DMS114 treated with DMSO at 0.1 percent for 48 hours (cell line): ENCODE results near the gene PLEKHF1.

Experiments used
- DNase-seq: peaks from one replicate; lab custom pipeline; 2025; ENCODE audit not compliant: unreplicated experiment; lab: John Stamatoyannopoulos, UW

PLEKHF1 gene

DNA sequence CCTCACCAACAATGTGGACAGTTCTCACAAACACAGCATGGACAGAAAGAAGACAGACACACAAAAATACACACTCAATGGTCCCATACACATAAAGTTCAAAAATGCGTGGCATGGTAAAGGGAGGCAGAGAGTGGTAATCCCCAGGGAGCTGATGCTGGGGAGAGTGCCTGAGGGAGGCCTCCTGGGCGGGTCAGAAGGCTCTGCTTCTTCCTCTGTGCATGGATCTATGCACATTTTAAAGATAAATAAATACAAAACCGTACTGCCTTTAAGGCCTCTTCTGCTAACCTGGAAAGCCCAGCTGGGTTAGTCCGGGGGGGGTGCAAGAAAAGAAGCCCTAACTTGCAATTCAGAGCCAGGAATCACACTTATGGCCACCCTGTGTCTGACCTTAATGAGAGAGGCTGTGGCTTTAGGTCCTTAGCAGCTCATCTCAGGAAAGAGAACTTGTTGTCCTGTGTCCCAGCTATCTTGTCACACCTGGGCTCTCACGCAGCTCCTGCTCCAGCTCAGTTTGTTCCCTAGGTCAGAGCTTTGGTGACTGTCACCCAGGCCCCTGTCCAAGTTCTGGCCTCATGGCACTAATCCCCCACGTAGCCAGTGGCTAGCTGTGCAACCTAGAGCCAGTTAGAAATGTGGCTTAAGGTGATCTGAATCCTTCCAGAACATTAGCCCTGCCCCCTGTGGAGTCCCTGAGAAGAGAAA lies 30.7 kb upstream of the PLEKHF1 start:
- DNase-seq: no peak

GRCh38 chr19:29635963-29636362 lies 29.3 kb upstream of the PLEKHF1 start:
- no peak for DNase-seq

- DNase-seq: no peak
Measured at GRCh38 chr19:29636553-29637360, 28.5 kb upstream of the PLEKHF1 start.

DNA sequence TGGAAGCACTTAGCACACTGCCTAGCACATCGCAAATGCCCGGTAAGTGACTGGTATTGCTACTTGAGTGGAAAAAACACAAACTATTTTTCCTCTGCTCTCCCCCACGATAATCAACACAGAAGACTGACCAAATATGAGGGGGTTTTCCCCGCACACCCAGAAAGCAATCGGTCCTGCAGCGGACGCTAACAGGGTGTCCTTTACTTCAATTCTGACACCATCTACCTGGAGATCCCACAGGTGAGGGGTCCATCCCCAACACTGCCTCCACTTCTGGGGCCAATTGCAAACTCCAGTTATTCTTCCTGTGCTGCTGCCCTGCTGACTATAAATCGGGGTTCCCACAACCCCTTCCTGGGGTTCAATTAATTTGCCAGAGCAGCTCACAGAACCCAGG lies 26.2 kb upstream of the PLEKHF1 start:
- no peak for DNase-seq

DNA sequence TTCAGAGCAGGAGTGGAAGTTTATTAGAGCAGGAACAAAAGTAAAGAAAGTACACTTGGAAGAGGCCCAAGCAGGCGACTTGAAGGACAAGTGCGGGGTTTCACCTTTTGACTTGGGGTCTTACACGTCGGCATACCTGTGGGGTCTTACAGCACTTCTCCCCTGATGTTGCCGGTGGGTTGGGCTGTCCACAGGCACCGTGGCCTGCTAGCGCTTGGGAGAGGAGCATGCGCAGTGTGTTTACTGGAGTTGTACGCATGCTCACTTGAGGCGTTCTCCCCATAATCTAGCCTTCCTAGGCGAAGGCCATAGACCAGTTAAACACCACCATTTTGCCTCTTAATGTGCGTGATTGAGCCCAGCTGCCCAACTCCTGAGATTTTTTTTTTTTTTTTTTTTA lies 25.0 kb upstream of the PLEKHF1 start:
- no peak for DNase-seq

- DNase-seq: no peak
Measured at GRCh38 chr19:29641597-29641996, 23.7 kb upstream of the PLEKHF1 start.

GRCh38 chr19:29643361-29643935 lies 21.8 kb upstream of the PLEKHF1 start:
- DNase-seq: no peak

DNA sequence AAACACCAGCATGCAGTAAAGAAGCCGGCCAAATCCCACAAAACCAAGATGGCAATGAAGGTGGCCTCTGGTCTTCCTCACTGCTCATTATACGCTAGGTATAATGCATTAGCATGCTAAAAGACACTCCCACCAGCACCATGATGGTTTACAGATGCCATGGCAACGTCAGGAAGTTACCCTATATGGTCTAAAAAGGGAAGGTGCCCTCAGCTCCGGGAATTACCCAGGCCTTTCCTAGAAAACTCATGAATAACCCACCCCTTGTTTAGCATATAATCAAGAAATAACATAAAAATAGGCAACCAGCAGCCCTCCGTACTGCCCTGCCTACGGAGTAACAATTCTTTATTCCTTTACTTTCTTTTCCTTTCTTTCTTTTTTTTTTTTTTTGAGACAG lies 21.1 kb upstream of the PLEKHF1 start:
- no peak for DNase-seq

- no peak for DNase-seq
Measured at GRCh38 chr19:29645491-29645867, 19.8 kb upstream of the PLEKHF1 start.

- no peak for DNase-seq
Measured at GRCh38 chr19:29645911-29646310, 19.4 kb upstream of the PLEKHF1 start.

DNA sequence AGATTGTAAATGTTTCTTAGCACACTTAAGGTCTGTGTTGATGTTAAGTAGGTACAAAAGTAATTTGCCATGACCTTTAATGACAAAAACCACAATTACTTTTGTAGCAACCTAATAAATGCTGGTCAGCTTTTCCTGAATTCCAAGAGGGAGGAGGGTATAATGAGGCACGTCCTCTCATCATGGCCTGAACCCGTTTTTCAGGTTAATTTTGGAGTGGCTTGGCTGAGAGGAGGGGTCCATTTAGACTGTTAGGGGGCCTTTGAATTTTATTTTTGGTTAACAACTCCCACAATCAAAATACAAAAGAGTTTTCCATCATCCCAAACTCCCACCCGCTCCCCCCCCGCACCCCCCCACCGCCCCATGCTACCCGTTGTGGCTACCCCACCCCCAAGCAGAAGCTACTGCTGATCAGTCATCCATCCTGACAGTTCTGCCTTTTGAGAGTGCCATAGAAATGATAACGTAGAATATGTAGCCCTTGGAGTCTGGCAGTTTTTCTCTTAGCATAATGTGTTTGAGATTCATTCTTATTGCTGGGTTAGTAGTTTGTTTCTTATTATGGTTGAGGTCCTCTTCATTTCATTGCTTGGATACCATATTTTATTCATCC lies 14.4 kb upstream of the PLEKHF1 start:
- DNase-seq: no peak

GRCh38 chr19:29651622-29652394 lies 13.5 kb upstream of the PLEKHF1 start:
- DNase-seq: no peak

GRCh38 chr19:29653398-29653797 lies 11.9 kb upstream of the PLEKHF1 start:
- DNase-seq: no peak

- no peak for DNase-seq
Measured at GRCh38 chr19:29655648-29656335, 9.5 kb upstream of the PLEKHF1 start.

DNA sequence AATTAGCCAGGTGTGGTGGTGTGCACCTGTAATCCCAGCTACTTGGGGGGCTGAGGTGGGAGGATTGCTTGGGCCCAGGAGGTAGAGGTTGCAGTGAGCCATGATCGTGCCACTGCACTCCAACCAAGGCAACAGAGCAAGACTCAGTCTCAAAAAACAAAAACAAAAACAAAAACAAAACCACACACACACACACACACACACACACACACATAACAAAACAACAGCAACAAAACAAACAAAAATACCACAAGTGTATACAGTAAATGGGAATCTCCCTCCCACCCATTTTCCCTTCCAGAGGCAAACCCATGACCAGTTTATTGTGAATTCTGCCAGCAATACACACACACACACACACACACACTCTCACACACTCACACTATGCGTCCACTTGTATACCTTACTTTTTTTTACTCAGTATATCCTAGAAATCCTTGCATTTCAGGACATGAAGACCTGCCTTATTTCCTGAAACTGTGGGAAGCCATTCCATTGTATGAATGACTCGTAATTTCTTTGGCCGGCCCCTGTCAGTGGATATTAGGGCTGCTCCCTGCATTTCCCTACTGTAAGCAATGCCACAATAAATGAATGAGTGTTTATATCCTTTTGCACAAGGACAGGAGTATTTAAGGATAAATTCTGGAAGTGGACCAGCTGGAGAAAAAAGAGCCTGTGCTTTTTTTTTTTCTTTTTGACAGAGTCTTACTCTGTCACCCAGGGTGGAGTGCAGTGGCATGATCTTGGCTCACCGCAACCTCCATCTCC lies 6.9 kb upstream of the PLEKHF1 start:
- no peak for DNase-seq

- DNase-seq: no peak
Measured at GRCh38 chr19:29660835-29661234, 4.4 kb upstream of the PLEKHF1 start.

DNA sequence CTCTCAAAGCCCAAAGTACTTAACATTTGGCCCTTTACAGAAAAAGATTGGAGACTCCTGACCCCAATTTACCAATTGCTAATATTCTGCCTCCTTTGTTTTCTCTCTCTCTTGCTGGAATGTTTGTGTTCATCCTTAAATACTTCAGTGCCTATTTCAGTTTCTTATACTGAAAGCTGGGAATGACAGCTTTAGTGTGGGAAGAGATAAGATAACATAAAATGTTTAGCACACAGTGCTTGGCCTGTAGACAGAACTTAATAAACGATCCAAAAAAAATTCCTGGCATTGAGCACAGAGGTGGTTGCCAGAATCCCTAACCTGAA lies 3.0 kb upstream of the PLEKHF1 start:
- no peak for DNase-seq

GRCh38 chr19:29662604-29663404 lies 2.5 kb upstream of the PLEKHF1 start:
- DNase-seq: no peak
